Lower leg skin (tissue), 4 donors: Measurements from ENCODE around the gene EYS. TPM values are rescaled to one million over a fixed set of nuclear protein-coding genes. Genes with fewer than 3 reads are reported as not detected.

Experiments
- DNase-seq, 2 donors: peaks; one replicate each; pipeline ENCODE4 v3.0.0-alpha.2; 2019; ENCODE audit warnings: low spot score in 2 of 2
- H3K4me3 ChIP-seq: fragments of 200-600 bp; sonication (generic); 2 replicates; pipeline ENCODE4 v1.5.1; 2017; ENCODE audit warnings: mild to moderate bottlenecking, low read depth; ENCODE audit not compliant: poor library complexity, severe bottlenecking
- CTCF ChIP-seq, 3 donors: fragments of 450-650 bp; IDR thresholded peaks; one replicate each; pipeline ENCODE4 v1.5.1; 2016; ENCODE audit warnings: antibody characterized with exemption in 3 of 3, mild to moderate bottlenecking in 3 of 3, moderate library complexity in 2 of 3
- POLR2A ChIP-seq, 2 donors: fragments of 450-650 bp; IDR thresholded peaks; one replicate each; pipeline ENCODE4 v1.6.1; 2016 to 2017; ENCODE audit warnings: antibody characterized with exemption in 2 of 2, mild to moderate bottlenecking in 1 of 2, moderate library complexity in 1 of 2
- WGBS, 2 donors: methylation state at CpG; one replicate each; pipeline ENCODE4 v1.1.5; 2018; 5-methylcytosine and 5-hydroxymethylcytosine counted together
- intact Hi-C: fragments of 100-400 bp; cut with DNase I; formaldehyde crosslinking; loops from one replicate; pipeline ENCODE4 v1.15.0; 2023; ENCODE audit warnings: low total_unique reads
- total RNA-seq, 4 donors: library from RNA; depleted of rRNA; stranded (reverse); fragments of >200 nt; gene quantifications; one replicate each; pipeline ENCODE4 v1.1.0, GENCODE V29; 2016

Gene EYS
- total RNA-seq, 4 donors from 2014 or later = 0.04 TPM; not detected in 3

GRCh38 chr6:63819831-63820230 lies 1887.2 kb downstream of the EYS start:
- no peak for DNase-seq
- no peak overlapping the region for H3K4me3 ChIP-seq
- no peak for TF ChIP-seq CTCF (IDR thresholded peaks at IDR 0.05)
- TF ChIP-seq POLR2A (IDR thresholded peaks at IDR 0.05) = no peak
- WGBS, 2 donors = 80 to 90% methylated on average over 1 of the region's 1 CpG
- intact Hi-C loops = no loop called here

DNA sequence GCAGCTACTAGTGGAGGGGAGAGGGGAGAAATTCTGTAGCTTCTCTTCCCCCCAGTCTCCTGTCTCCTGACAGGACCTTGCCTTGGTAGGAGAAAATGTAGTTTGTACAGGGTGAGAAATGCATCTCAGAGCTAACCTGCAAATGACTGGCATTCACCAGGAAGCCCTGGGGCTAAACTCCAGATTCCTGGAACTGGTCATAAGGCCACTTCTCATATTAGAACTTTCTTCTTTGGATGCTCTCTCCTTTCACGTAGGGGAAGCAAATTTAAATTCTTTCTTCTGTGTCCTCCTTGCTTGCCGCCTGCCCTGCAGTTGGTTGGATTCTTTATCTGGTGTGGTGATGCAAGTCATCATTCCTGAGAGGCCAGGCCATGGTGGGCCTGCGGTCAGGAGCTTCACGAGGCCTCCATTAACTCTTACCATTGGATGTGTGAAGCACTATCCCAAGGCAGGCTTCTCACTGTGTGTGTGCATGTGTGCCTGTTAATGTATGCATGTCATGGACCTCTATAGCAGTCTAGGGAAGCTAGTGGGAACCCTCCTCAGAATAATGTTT lies 1889.5 kb downstream of the EYS start:
- no peak overlapping the region for H3K4me3 ChIP-seq
- no peak for DNase-seq
- 89 to 91% methylated on average over 4 of the region's 4 CpGs for WGBS, 2 donors
- intact Hi-C loops = no loop called here
- TF ChIP-seq POLR2A (IDR thresholded peaks at IDR 0.05) = no peak

- no peak for DNase-seq
These were observed 1890.0 kb downstream of the EYS start for GRCh38 chr6:63816982-63817436.

DNA sequence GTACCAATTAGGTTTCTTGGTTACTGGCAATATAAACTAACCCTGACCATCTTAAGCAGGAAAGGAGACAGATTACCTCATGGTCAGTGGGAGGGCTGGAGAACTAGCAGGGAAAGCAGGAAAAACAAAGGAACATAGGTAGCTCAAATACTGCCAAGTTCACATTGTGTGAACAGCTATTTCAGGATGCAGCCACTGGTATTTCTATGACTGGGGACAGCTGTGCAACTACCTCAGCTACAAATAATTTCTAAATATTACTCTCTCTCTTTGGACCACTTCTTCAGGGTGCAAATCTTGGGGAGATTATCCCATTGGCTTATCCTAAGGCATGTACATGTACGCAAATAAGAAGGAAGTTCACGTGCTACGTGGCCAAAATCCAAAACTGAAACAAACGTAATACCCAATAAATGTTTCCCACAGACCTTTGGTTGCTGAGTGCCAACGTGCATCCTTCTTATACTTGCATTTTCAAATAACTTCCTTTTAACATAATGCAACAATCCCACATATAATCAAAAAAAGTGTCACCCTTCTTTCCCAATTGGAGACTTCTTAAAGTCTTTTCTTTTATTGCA lies 1890.5 kb downstream of the EYS start:
- DNase-seq = no peak
- 59 to 61% methylated on average over 5 of the region's 5 CpGs for WGBS, 2 donors
- H3K4me3 ChIP-seq = no peak overlapping the region
- intact Hi-C loops = no loop called here
- TF ChIP-seq POLR2A (IDR thresholded peaks at IDR 0.05) = no peak
- TF ChIP-seq CTCF (IDR thresholded peaks at IDR 0.05) = no peak

More at GRCh38 chr6:63816982-63817436, 1890.0 kb downstream of the EYS start:
- WGBS, 2 donors = 61 to 74% methylated on average over 1 of the region's 1 CpG
- no peak overlapping the region for H3K4me3 ChIP-seq
- intact Hi-C loops = no loop called here
- TF ChIP-seq POLR2A (IDR thresholded peaks at IDR 0.05) = no peak
- TF ChIP-seq CTCF (IDR thresholded peaks at IDR 0.05) = no peak

DNA sequence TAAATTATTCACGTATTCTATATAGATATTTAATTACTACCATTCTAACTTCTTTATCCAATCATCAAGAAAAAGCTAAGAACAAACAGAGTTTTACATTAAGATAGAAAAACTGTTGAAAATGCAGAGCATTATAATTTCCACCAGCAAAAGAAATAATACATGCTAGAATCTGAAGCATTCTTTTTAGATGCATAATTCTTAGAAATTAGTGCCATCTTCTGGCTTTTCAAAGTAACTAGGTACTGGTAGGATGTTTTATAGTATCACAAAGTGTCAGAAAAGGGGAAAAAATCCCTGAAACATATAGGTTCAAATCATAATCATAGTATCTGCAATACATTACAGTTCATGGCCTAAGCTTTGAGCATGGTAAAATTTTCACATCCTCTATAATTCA lies 1892.6 kb downstream of the EYS start:
- no peak for TF ChIP-seq POLR2A (IDR thresholded peaks at IDR 0.05)
- no peak for TF ChIP-seq CTCF (IDR thresholded peaks at IDR 0.05)
- WGBS, 2 donors = 45 to 61% methylated on average over 1 of the region's 1 CpG

DNA sequence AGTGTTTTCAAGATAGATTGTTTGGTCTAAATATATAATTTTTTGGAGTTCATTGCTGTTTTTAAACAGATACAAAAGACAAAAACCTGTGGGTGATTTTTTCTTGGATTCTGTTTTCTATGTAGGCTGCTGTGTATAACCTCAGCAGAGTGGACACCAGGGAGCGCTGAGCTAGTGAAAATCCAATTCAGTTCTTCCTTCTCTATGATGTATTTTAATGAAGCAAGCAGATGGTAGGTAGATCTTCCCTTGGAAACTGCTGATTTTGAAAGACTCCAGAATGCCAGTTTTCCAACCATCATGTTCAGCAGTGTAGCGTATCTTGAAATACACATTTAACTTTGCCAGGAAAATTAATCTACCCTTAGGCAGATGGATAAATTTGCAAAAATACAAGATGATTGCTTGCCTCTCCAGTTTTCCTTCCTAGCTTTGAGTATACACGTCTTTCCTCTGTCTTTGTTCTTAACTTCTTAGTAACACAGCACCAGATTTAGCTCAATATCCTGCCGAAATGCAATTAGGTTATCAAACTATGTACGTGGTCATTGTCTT lies 1893.4 kb downstream of the EYS start:
- H3K4me3 ChIP-seq = no peak overlapping the region
- intact Hi-C loops = no loop called here
- WGBS, 2 donors = 43 to 44% methylated on average over 5 of the region's 5 CpGs
- TF ChIP-seq POLR2A (IDR thresholded peaks at IDR 0.05) = no peak
- no peak for TF ChIP-seq CTCF (IDR thresholded peaks at IDR 0.05)
- no peak for DNase-seq

More for the DNA sequence above, 1892.6 kb downstream of the EYS start:
- DNase-seq = no peak
- intact Hi-C loops = no loop called here
- no peak overlapping the region for H3K4me3 ChIP-seq
